T-cell (primary cell): ENCODE data around the gene TSC2. TPM values are rescaled to one million over a fixed set of nuclear protein-coding genes. Genes with fewer than 3 reads are reported as not detected.

Experiments used
- ATAC-seq, 4 experiments: fragments of 200-7000 bp in 3 of 4; fragments of 150-1000 bp in 1 of 4; cut with Tn5 transposase; replicated peaks in 1 of 4; 1 replicate in 3 of 4; 2 replicates in 1 of 4; pipeline ENCODE4 v1.10.0; 2021; ENCODE audit warnings: moderate library complexity in 3 of 4, mild to moderate bottlenecking in 2 of 4, moderate number of reproducible peaks in 1 of 4
- CTCF ChIA-PET, 2 donors: fragments of 300-600 bp; sonication (Branson Sonifier 250); formaldehyde crosslinking; loops; one replicate each; lab custom pipeline; 2022; ENCODE audit warnings: antibody characterized with exemption in 2 of 2; lab: Charles Lee
- POLR2A ChIA-PET, 2 donors: fragments of 300-600 bp; sonication (Branson Sonifier 250); formaldehyde crosslinking; loops; one replicate each; lab custom pipeline; 2022; ENCODE audit warnings: antibody characterized with exemption in 2 of 2; lab: Charles Lee
- DNase-seq, 35 experiments: peaks; one replicate each; pipeline versions ENCODE4 v3.0.0 to v3.0.0-alpha.2; 2013 to 2023
- H3K27ac ChIP-seq: one replicate; pipeline ENCODE4 v1.5.1; 2013; ENCODE audit warnings: low read length
- H3K27me3 ChIP-seq, 2 experiments: replicated peaks in 1 of 2; 1 replicate in 1 of 2; 2 replicates in 1 of 2; pipeline versions ENCODE4 v1.6.1 to v1.7.0; 2013; ENCODE audit warnings: low read length in 1 of 2, mixed read lengths in 1 of 2; ENCODE audit not compliant: control insufficient read depth in 2 of 2, insufficient read depth in 2 of 2; ENCODE audit errors: extremely low read depth in 1 of 2
- H3K36me3 ChIP-seq, 2 donors: 1 replicate in 1 of 2; 2 replicates in 1 of 2; pipeline versions ENCODE4 v1.6.1 to v1.7.0; 2013; ENCODE audit warnings: low read length in 1 of 2; ENCODE audit not compliant: control insufficient read depth in 2 of 2, insufficient read depth in 1 of 2; ENCODE audit errors: extremely low read depth in 1 of 2
- H3K4me1 ChIP-seq, 2 experiments: 1 replicate in 1 of 2; 2 replicates in 1 of 2; pipeline versions ENCODE4 v1.6.1 to v1.7.0; 2013; ENCODE audit warnings: low read length in 2 of 2, mixed read lengths in 1 of 2; ENCODE audit not compliant: insufficient read depth in 2 of 2, control insufficient read depth in 1 of 2; ENCODE audit errors: extremely low read depth in 1 of 2
- H3K4me3 ChIP-seq, 2 donors: 1 replicate in 1 of 2; 2 replicates in 1 of 2; pipeline versions ENCODE4 v1.5.1 to v1.7.0; 2013; ENCODE audit warnings: mild to moderate bottlenecking in 2 of 2, low read length in 1 of 2, moderate library complexity in 1 of 2; ENCODE audit not compliant: control insufficient read depth in 1 of 2; ENCODE audit errors: extremely low read depth in 1 of 2
- H3K9me3 ChIP-seq: 2 replicates; pipeline ENCODE4 v1.7.0; 2013
- H3K27ac Mint-ChIP-seq, 2 donors: one replicate each; pipeline ENCODE4 v1.8.0; 2020 to 2021; ENCODE audit warnings: mild to moderate bottlenecking in 2 of 2, mixed read lengths in 2 of 2
- H3K27me3 Mint-ChIP-seq, 2 donors: one replicate each; pipeline ENCODE4 v1.8.0; 2021 to 2022; ENCODE audit warnings: mixed read lengths in 2 of 2
- H3K36me3 Mint-ChIP-seq: one replicate; pipeline ENCODE4 v1.8.0; 2021; ENCODE audit warnings: mixed read lengths
- H3K4me1 Mint-ChIP-seq, 3 donors: one replicate each; pipeline ENCODE4 v1.8.0; 2020 to 2022; ENCODE audit warnings: mixed read lengths in 3 of 3, mild to moderate bottlenecking in 1 of 3
- H3K4me3 Mint-ChIP-seq, 3 donors: one replicate each; pipeline ENCODE4 v1.8.0; 2020 to 2022; ENCODE audit warnings: mild to moderate bottlenecking in 3 of 3, mixed read lengths in 3 of 3, moderate library complexity in 3 of 3
- H3K9me3 Mint-ChIP-seq, 3 donors: one replicate each; pipeline ENCODE4 v1.8.0; 2020 to 2022; ENCODE audit warnings: mixed read lengths in 3 of 3
- WGBS: methylation state at CpG from one replicate; pipeline ENCODE4 v1.1.5; 2013; ENCODE audit warnings: missing lambda C conversion rate; ENCODE audit not compliant: insufficient coverage; 5-methylcytosine and 5-hydroxymethylcytosine counted together
- total RNA-seq, 35 experiments: library from RNA in 6 of 35; stranded (reverse) in 6 of 35; fragments of 120-200 nt in 1 of 35; gene quantifications; one replicate each; pipeline versions ENCODE4 v1.2.1 to v1.2.4 and lab custom pipeline; 2013 to 2026

TSC2 gene
- total RNA-seq, 5 donors from 2014 or later (not counting 1 experiment from before 2014, with no cell fraction given) = 134 to 181 (median 161) TPM

DNA sequence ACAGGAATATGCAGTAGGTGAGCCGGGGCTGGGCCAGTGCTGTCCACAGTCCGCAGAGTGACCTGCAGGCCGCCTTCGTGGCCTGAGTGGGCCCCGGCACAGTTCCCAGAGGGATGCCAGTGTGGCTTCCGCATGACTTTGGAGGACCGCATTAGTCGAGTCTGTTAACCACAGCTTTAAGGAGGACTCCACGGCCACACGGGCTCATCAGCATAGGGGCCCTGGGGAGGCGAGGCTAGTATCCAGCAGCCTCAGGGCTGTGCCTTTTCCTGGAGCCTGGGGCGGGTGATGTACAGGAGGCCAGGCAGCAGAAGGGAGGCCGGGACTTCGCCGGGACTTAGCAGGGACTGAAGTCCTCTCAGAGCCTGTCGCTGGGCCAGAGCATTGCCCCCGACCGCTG is 13.2 kb downstream of the TSC2 start:
- Mint-ChIP-seq H3K27me3 (no peaks in the 10 kb centered on the region), H3K4me1 (no peaks in the 10 kb centered on the region), H3K4me3 (no peak overlapping the region), H3K27ac (no peak overlapping the region), H3K9me3 (no peaks in the 10 kb centered on the region), H3K36me3 (peaks cover 10% of the 10 kb centered on the region)
- Histone ChIP-seq H3K4me3 (no peak overlapping the region), H3K27ac (no peak overlapping the region), H3K27me3 (no peaks in the 10 kb centered on the region), H3K9me3 (no peaks in the 10 kb centered on the region), H3K4me1 (peaks cover 0 to 5% of the 10 kb centered on the region in 2 experiments), H3K36me3 (peaks cover 46 to 71% of the 10 kb centered on the region in 2 donors)
- POLR2A ChIA-PET = no interaction called here
- WGBS = 97% methylated on average over 17 of the region's 18 CpGs
- CTCF ChIA-PET = no interaction called here
- no peak for ATAC-seq
- no peak for DNase-seq

DNA sequence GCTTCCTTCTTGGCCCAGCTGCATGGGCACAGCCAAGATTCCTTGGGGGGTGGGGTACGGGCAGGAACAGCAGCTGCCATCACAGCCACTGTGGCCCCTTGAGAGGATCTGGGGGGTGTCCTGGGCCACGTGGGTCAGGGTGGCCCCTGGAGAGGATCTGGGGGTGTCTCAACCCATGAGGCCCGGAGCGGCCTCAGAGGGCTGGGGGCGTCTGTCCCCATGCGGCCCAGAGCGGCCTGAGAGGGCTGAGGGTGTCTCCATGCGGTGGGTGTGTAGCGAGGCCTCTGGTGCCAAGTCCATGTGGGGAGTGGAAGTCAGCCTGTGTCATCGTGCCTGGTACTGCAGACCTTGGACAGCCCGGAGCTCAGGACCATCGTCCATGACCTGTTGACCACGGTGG is 13.7 kb downstream of the TSC2 start:
- WGBS = 95% methylated on average over 13 of the region's 13 CpGs
- Mint-ChIP-seq H3K4me1 (no peaks in the 10 kb centered on the region), H3K36me3 (peaks cover 13% of the 10 kb centered on the region), H3K27me3 (no peaks in the 10 kb centered on the region), H3K27ac (no peak overlapping the region), H3K4me3 (no peak overlapping the region), H3K9me3 (no peaks in the 10 kb centered on the region)
- H3K9me3 ChIP-seq = no peaks in the 10 kb centered on the region
- ATAC-seq (no peak), DNase-seq (no peak)
- peaks cover 0 to 5% of the 10 kb centered on the region in 2 experiments for H3K4me1 ChIP-seq
- H3K27me3 ChIP-seq = no peaks in the 10 kb centered on the region
- no peak overlapping the region for H3K4me3 ChIP-seq
- H3K36me3 ChIP-seq = peaks cover 47 to 70% of the 10 kb centered on the region in 2 donors
- ChIA-PET POLR2A (no interaction called here), CTCF (no interaction called here)
- H3K27ac ChIP-seq = no peak overlapping the region

DNA sequence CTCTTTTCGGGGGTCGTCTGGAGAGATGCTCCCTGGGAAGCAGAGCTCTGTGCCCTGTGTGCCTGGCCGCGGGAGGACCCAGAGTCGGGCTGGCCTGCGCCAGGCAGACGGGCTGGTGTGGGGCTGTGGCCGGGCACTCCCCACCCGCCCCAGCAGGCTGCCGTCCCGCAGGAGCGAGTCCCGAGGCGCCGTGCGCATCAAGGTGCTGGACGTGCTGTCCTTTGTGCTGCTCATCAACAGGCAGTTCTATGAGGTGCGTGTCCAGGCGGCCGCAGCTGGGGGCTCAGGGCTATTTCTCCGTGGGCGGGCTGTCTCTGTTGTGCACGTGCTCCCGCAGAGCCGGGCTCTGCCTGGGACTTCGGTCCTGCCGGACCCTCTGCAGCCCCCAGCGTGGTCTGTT is 15.0 kb downstream of the TSC2 start:
- H3K4me1 ChIP-seq = peaks cover 0 to 5% of the 10 kb centered on the region in 2 experiments
- no peaks in the 10 kb centered on the region for H3K27me3 ChIP-seq
- Mint-ChIP-seq H3K4me3 (no peak overlapping the region), H3K36me3 (peaks cover 15% of the 10 kb centered on the region), H3K27me3 (no peaks in the 10 kb centered on the region), H3K9me3 (no peaks in the 10 kb centered on the region), H3K4me1 (no peaks in the 10 kb centered on the region), H3K27ac (no peak overlapping the region)
- no peaks in the 10 kb centered on the region for H3K9me3 ChIP-seq
- POLR2A ChIA-PET = no interaction called here
- CTCF ChIA-PET = interaction anchor here in 1 of 2 donors (0.6 kb wide), 1 partner anchor 23 kb away, joined by 3 read pairs; no protein-coding TSS in a partner anchor
- no peak for ATAC-seq
- 98% methylated on average over 26 of the region's 28 CpGs for WGBS
- DNase-seq = no peak
- no peak overlapping the region for H3K4me3 ChIP-seq
- H3K27ac ChIP-seq = no peak overlapping the region
- peaks cover 43 to 64% of the 10 kb centered on the region in 2 donors for H3K36me3 ChIP-seq

DNA sequence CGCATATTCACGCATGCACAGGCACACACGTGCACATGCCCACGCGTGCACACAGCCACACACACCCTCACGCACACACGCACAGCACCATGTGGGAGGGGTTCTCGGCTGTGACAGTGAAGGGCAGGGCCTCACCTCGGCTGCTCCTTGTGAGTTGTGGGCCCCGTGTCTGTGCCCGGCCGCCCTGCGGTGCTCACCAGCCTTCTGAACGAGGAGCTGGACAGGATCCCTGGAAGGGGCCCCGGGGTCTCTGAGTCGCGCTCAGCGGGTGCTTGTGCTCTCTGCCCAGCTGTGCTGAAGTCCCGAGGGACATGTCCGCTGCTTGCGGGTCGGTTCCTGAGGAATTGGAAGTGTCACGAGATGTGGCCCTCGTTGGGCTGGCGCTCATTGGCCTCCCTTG is 16.1 kb downstream of the TSC2 start:
- Histone ChIP-seq H3K9me3 (no peaks in the 10 kb centered on the region), H3K36me3 (peaks cover 41 to 61% of the 10 kb centered on the region in 2 donors), H3K27ac (no peak overlapping the region), H3K4me3 (no peak overlapping the region), H3K27me3 (no peaks in the 10 kb centered on the region), H3K4me1 (peaks cover 0 to 5% of the 10 kb centered on the region in 2 experiments)
- no peaks in the 10 kb centered on the region for H3K4me1 Mint-ChIP-seq
- ChIA-PET CTCF (no interaction called here), POLR2A (no interaction called here)
- 95% methylated on average over 15 of the region's 25 CpGs for WGBS
- no peaks in the 10 kb centered on the region for H3K27me3 Mint-ChIP-seq
- no peaks in the 10 kb centered on the region for H3K9me3 Mint-ChIP-seq
- no peak for ATAC-seq
- H3K36me3 Mint-ChIP-seq = peaks cover 21% of the 10 kb centered on the region
- no peak for DNase-seq
- H3K4me3 Mint-ChIP-seq = no peak overlapping the region
- no peak overlapping the region for H3K27ac Mint-ChIP-seq

DNA sequence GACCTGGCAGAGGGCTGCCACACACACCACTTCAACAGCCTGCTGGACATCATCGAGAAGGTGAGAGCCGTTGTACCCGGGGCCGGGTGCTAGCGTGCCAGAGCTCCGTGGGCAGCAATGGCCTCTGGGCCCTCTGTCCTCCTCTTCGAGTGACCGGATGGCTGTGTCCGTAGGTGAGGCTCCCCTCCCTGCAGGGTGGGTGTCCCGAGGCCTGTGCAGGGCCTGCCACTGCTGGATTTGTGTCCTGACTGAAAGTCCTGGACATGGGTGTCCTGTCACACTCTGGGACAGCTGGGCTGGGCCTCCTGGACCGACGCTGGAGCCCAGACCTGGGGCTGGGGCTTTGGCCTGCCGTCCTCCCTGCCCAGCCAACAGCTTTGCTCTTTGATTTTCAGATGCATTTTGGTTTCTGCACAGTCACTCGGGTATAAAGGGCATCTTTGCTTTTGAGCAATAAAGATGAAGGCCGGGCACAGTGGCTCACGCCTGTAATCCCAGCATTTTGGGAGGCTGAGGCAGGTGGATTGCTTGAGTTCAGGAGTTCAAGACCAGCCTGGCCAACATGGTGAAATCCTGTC is 16.7 kb downstream of the TSC2 start:
- H3K4me1 Mint-ChIP-seq = no peaks in the 10 kb centered on the region
- POLR2A ChIA-PET = interaction anchor here (0.6 to 0.7 kb wide), 2 partner anchors 21 to 90 kb away, joined by 5 to 9 read pairs; no protein-coding TSS in a partner anchor
- CTCF ChIA-PET = interaction anchor here in 1 of 2 donors (0.7 kb wide), 1 partner anchor 320 kb away, joined by 3 read pairs; no protein-coding TSS in a partner anchor
- no peaks in the 10 kb centered on the region for H3K9me3 ChIP-seq
- no peak for ATAC-seq
- H3K27ac Mint-ChIP-seq = no peak overlapping the region
- H3K27me3 ChIP-seq = no peaks in the 10 kb centered on the region
- H3K4me3 ChIP-seq = no peak overlapping the region
- H3K36me3 ChIP-seq = peaks cover 43 to 63% of the 10 kb centered on the region in 2 donors
- H3K4me3 Mint-ChIP-seq = no peak overlapping the region
- no peak overlapping the region for H3K27ac ChIP-seq
- H3K36me3 Mint-ChIP-seq = peaks cover 23% of the 10 kb centered on the region
- 97% methylated on average over 16 of the region's 16 CpGs for WGBS
- DNase-seq = no peak
- no peaks in the 10 kb centered on the region for H3K27me3 Mint-ChIP-seq
- peaks cover 0 to 5% of the 10 kb centered on the region in 2 experiments for H3K4me1 ChIP-seq
- H3K9me3 Mint-ChIP-seq = no peaks in the 10 kb centered on the region

DNA sequence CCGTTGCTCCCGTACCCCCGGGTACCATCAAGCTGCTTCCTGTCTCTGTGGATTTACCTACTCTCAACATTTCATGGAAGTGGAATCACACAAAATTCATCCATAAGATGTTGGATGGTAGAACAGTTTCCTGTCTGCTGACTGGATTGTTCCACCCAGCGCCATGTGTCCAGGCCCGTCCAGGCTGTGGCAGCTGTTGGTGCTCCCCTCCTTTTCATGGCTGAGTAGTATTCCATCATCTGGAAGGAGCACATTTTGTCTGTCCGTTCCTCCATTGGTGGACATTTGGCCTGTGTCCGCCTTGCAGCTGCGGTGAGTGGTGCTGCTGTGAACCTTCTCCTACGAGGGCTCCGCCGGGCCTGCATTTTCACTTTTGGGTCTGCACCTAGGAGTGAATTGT is 18.4 kb downstream of the TSC2 start:
- Histone ChIP-seq H3K27me3 (no peaks in the 10 kb centered on the region), H3K4me1 (peaks cover 0 to 5% of the 10 kb centered on the region in 2 experiments), H3K9me3 (no peaks in the 10 kb centered on the region), H3K4me3 (no peak overlapping the region), H3K27ac (no peak overlapping the region), H3K36me3 (peaks cover 36 to 58% of the 10 kb centered on the region in 2 donors)
- DNase-seq (no peak), ATAC-seq (no peak)
- POLR2A ChIA-PET = no interaction called here
- H3K27ac Mint-ChIP-seq = no peak overlapping the region
- no peaks in the 10 kb centered on the region for H3K9me3 Mint-ChIP-seq
- no peaks in the 10 kb centered on the region for H3K27me3 Mint-ChIP-seq
- no peaks in the 10 kb centered on the region for H3K4me1 Mint-ChIP-seq
- peaks cover 28% of the 10 kb centered on the region for H3K36me3 Mint-ChIP-seq
- no peak overlapping the region for H3K4me3 Mint-ChIP-seq
- WGBS = 100% methylated on average over 5 of the region's 11 CpGs
- CTCF ChIA-PET = no interaction called here
